Hematopoietic multipotent progenitor cell treated with erythropoietin and hydrocortisone succinate and interleukin-3 and kit ligand, for 4 days (in vitro differentiated cells): ENCODE results near the gene PKD1.

ENCODE experiments used
- DNase-seq: peaks from one replicate; pipeline ENCODE4 v3.0.0-alpha.2; 2015

PKD1 gene

GRCh38 chr16:2043667-2044451 lies 91.8 kb downstream of the PKD1 start:
- DNase-seq = peak; percentile 46

- no peak for DNase-seq
These were observed 92.6 kb downstream of the PKD1 start for GRCh38 chr16:2042986-2043666.

- DNase-seq = no peak
These were observed 93.3 kb downstream of the PKD1 start for GRCh38 chr16:2042171-2042985.

- DNase-seq = no peak
These were observed 94.7 kb downstream of the PKD1 start for GRCh38 chr16:2040787-2041522.

- no peak for DNase-seq
These were observed 95.5 kb downstream of the PKD1 start for GRCh38 chr16:2040041-2040786.

- DNase-seq = no peak
These were observed 96.2 kb downstream of the PKD1 start for GRCh38 chr16:2039274-2040031.
